Uterus (tissue), 2 donors: ENCODE results near the gene LRRN2.

Experiments used
- CTCF ChIP-seq, 4 experiments: fragments of 200-600 bp in 2 of 4; fragments of 450-650 bp in 2 of 4; sonication (generic) in 2 of 4; IDR thresholded peaks; one replicate each; pipeline ENCODE4 v1.5.1; 2016 to 2019; ENCODE audit warnings: antibody characterized with exemption in 4 of 4, mild to moderate bottlenecking in 2 of 4, moderate library complexity in 1 of 4
- POLR2A ChIP-seq, 2 donors: fragments of 450-650 bp; IDR thresholded peaks; one replicate each; pipeline ENCODE4 v1.6.1; 2016; ENCODE audit warnings: antibody characterized with exemption in 2 of 2, mild to moderate bottlenecking in 1 of 2, moderate library complexity in 1 of 2

DNA sequence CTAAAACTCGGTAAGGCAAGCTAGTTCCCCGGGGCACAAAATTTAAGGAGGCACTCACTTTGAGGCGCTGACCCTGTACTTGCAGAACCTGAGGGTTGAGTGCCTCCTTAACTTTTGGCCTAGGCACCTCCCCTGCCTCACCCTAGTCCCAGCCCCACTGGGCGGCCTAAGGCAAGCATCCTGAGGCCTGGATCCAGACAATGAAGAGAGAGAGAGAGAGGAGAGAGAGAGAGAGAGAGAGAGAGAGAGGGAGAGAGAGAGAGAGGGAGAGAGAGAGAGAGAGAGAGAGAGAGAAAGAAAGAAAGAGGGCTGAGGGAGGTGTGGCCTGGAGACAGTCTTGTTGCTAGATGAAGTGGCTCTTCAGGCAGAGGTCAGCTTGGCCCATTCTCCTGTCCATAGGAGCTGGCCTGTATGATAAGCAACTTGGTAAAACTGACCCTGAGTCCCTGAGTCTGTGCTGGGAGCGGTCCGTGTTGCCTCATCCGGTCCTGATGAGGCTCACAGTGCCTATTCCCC, 7.4 kb upstream of the LRRN2 start:
- no peak for TF ChIP-seq CTCF (IDR thresholded peaks at IDR 0.05)
- no peak for TF ChIP-seq POLR2A (IDR thresholded peaks at IDR 0.05)
